OCI-LY1 (cell line): ENCODE measurements around the gene EXD3.

Source experiments
- EZH2 ChIP-seq: fragments of 200-600 bp; sonication (generic), shearing (Covaris generic); IDR thresholded peaks from 2 replicates; pipeline ENCODE4 v1.8.0; 2017; ENCODE audit warnings: borderline replicate concordance, mixed run types, mild to moderate bottlenecking, antibody characterized with exemption, low read length, moderate library complexity, mixed read lengths
- TF ChIP-seq, protein P1 (sequence below): fragments of 200-600 bp; sonication (generic), shearing (Covaris generic); IDR thresholded peaks from 2 replicates; pipeline ENCODE4 v1.5.1; 2017; ENCODE audit warnings: mild to moderate bottlenecking, antibody characterized with exemption, low read length, moderate library complexity, mixed read lengths

DNA sequence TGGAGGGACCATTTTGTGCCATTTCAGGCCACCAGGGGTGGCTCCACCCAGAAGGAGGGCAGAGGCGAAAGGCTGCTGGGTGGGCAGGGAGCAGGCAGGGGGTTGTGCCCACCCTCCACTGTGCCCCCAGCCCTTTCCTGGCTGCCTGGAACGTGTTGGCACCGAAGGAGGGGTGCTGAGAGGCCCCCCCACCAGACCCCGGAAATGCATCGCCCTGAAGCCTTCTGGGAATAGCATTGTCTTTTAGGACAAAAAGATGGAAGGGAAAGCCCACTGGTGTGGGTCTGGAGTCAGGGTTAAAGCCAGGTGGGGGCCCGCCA, 5.3 kb upstream of the EXD3 start:
- TF ChIP-seq, protein P1, sequence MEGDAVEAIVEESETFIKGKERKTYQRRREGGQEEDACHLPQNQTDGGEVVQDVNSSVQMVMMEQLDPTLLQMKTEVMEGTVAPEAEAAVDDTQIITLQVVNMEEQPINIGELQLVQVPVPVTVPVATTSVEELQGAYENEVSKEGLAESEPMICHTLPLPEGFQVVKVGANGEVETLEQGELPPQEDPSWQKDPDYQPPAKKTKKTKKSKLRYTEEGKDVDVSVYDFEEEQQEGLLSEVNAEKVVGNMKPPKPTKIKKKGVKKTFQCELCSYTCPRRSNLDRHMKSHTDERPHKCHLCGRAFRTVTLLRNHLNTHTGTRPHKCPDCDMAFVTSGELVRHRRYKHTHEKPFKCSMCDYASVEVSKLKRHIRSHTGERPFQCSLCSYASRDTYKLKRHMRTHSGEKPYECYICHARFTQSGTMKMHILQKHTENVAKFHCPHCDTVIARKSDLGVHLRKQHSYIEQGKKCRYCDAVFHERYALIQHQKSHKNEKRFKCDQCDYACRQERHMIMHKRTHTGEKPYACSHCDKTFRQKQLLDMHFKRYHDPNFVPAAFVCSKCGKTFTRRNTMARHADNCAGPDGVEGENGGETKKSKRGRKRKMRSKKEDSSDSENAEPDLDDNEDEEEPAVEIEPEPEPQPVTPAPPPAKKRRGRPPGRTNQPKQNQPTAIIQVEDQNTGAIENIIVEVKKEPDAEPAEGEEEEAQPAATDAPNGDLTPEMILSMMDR, result no peak
- TF ChIP-seq EZH2, result no peak
